8988T (cell line): ENCODE data around the gene KPNA1.
"Not testable (repeated sequence)": the region's sequence is repeated elsewhere in the genome, so short reads cannot be mapped to it uniquely, and the experiment has no call there.

ENCODE experiments used
- DNase-seq: peaks from one replicate; pipeline ENCODE4 v3.0.0; 2011

KPNA1 gene

GRCh38 chr3:122519693-122520092 lies 5.0 kb upstream of the KPNA1 start:
- DNase-seq: no peak

GRCh38 chr3:122516846-122517360 lies 2.2 kb upstream of the KPNA1 start:
- DNase-seq: no peak

GRCh38 chr3:122515870-122516269 lies 1.1 kb upstream of the KPNA1 start:
- DNase-seq: no peak

GRCh38 chr3:122515020-122515468 lies 305 bp upstream of the KPNA1 start:
- no peak for DNase-seq

- no peak for DNase-seq
Measured at GRCh38 chr3:122513386-122514122, 1.2 kb downstream of the KPNA1 start.

GRCh38 chr3:122512284-122512683 lies 2.5 kb downstream of the KPNA1 start:
- no peak for DNase-seq

GRCh38 chr3:122510878-122511535 lies 3.7 kb downstream of the KPNA1 start:
- no peak for DNase-seq

GRCh38 chr3:122508944-122509343 lies 5.8 kb downstream of the KPNA1 start:
- DNase-seq: not testable (repeated sequence)

GRCh38 chr3:122508135-122508914 lies 6.4 kb downstream of the KPNA1 start:
- DNase-seq: no peak

GRCh38 chr3:122506450-122506849 lies 8.3 kb downstream of the KPNA1 start:
- DNase-seq: no peak

GRCh38 chr3:122505676-122506075 lies 9.1 kb downstream of the KPNA1 start:
- DNase-seq: no peak

GRCh38 chr3:122502941-122503340 lies 11.8 kb downstream of the KPNA1 start:
- no peak for DNase-seq

GRCh38 chr3:122502139-122502538 lies 12.6 kb downstream of the KPNA1 start:
- DNase-seq: no peak

- not testable (repeated sequence) for DNase-seq
Measured at GRCh38 chr3:122500964-122501363, 13.8 kb downstream of the KPNA1 start.

GRCh38 chr3:122498152-122498551 lies 16.6 kb downstream of the KPNA1 start:
- DNase-seq: no peak

- no peak for DNase-seq
Measured at GRCh38 chr3:122497425-122497824, 17.3 kb downstream of the KPNA1 start.

GRCh38 chr3:122496508-122496907 lies 18.2 kb downstream of the KPNA1 start:
- no peak for DNase-seq

GRCh38 chr3:122493296-122493695 lies 21.4 kb downstream of the KPNA1 start:
- DNase-seq: no peak

- DNase-seq: no peak
Measured at GRCh38 chr3:122488262-122488973, 26.3 kb downstream of the KPNA1 start.

GRCh38 chr3:122484985-122485384 lies 29.8 kb downstream of the KPNA1 start:
- DNase-seq: no peak

- DNase-seq: no peak
Measured at GRCh38 chr3:122481390-122481789, 33.3 kb downstream of the KPNA1 start.

- DNase-seq: no peak
Measured at GRCh38 chr3:122476532-122476931, 38.2 kb downstream of the KPNA1 start.

GRCh38 chr3:122475316-122475715 lies 39.4 kb downstream of the KPNA1 start:
- no peak for DNase-seq
